Loucy (cell line): ENCODE results near the gene ATP10A.

Experiments
- CTCF ChIP-seq: fragments of 200-600 bp; sonication (generic); conservative IDR thresholded peaks from 2 replicates; pipeline ENCODE4 v1.5.1; 2014; ENCODE audit warnings: mild to moderate bottlenecking, antibody characterized with exemption, low read length
- EZH2phosphoT487 ChIP-seq: fragments of 200-600 bp; IDR thresholded peaks from 2 replicates; pipeline ENCODE4 v1.6.1; 2018; ENCODE audit warnings: antibody characterized with exemption, mild to moderate bottlenecking, moderate library complexity, borderline replicate concordance

- no peak for TF ChIP-seq CTCF
- no peak for TF ChIP-seq EZH2phosphoT487
Measured at GRCh38 chr15:25734680-25735355, 128.3 kb downstream of the ATP10A start.
